GM18498 (cell line): ENCODE data around the gene IQUB.
"Not testable (repeated sequence)": the region's sequence is repeated elsewhere in the genome, so short reads cannot be mapped to it uniquely, and the experiment has no call there.

Source experiments
- ATAC-seq: cut with Tn5 transposase; IDR thresholded peaks from one replicate; pipeline ENCODE4 v1.9.1; 2021; ENCODE audit warnings: mild to moderate bottlenecking, moderate library complexity; ENCODE audit not compliant: unreplicated experiment

Gene IQUB

DNA sequence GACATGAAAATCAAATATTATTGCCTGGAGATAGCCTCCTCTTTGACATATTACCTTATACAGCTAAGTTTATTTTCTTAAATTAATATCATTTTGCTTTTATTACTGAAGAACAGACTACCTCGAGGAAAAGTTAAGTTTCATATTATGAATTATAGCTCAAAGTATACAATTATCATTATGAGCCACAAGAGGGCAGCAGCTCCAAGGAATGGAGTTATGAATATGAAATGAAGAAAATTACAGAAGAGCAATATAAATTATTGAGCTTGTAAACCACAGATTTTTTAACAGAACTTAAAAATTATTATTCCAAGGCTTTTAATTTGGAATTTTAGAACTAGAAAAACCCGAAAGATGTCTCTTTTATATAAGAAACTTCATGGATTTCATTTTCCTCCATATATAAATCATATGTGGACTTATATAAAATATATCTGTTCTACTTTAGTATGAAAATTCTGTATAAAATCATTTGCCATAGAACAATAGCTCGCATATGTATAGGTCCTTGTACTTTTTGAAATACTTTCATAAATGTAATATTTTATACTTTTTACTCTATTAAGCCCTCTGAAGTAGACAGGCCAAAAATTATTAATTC, 40.1 kb downstream of the IQUB start:
- peak; percentile 75 for ATAC-seq

DNA sequence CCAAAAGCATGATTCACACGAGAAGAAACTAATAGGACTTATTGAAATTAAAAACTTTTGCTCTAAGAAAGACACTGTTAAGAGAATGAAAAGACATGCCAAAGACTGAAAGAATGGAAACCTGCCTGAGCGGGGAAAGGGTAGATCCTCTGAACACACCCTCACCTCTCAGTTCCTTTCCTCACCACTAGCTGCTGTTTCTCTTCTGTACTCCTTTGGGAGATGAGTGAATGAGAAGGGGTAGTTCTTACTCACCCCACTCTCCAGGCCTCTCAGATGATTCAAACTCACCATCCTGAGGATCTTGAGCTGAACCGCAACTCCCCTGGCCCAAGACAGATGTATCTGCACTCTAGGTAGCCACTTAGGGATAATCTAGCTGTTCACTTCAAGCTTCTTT, 41.9 kb downstream of the IQUB start:
- peak; percentile 68 for ATAC-seq

DNA sequence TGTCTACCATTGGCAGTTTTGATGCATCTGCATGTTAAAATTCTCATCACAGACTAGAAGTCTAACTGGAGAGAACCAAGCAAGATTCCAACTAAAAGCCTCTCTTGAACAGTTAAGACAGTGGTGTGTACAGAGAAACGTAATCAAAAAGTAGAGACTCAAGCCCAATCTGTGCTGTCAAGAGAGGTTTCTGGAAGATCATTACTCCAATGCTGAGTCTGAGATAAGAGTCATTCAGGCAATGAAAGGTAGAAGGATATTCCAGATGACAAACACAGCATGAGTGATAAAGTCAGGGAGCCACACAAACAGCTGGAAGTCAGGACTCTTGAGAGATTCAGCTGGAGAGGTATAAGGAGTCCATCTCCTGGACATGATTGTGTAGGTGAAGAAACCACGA, 48.7 kb downstream of the IQUB start:
- no peak for ATAC-seq

DNA sequence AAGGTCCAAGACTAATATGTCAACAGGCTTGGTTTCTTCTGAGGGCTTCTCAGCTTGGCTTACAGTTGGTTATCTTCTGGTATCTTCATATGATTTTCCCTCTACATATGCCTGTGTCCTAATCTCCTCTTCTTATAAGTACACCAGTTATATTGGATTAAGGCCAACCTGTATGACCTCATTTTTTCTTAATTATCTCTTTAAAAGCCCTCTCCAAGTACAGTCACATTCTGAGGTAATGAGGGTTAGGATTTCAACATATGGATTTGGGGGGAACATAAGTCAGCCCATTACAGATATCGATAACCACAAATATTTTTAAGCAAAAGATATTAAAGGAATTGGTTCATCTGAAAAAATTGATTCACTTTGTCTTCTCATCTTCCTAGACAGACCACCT, 49.2 kb downstream of the IQUB start:
- no peak for ATAC-seq

DNA sequence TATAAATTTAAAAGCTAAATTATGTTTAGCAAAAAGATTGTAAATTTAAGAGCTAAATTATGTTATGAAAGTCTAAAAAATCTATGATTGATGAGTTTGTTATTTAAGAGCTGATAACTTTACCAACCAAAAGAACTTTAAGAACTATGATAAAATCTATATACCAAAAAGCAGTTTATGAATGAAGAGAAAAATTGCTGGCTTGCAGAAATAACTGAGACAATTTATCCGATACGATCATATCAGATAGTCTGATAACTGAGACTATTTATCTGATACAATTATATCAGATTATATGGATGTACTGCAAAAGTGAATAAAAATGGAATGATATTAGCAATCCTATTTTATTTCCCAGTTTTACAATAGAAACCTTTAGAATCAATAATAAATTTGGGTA, 50.2 kb downstream of the IQUB start:
- no peak for ATAC-seq

DNA sequence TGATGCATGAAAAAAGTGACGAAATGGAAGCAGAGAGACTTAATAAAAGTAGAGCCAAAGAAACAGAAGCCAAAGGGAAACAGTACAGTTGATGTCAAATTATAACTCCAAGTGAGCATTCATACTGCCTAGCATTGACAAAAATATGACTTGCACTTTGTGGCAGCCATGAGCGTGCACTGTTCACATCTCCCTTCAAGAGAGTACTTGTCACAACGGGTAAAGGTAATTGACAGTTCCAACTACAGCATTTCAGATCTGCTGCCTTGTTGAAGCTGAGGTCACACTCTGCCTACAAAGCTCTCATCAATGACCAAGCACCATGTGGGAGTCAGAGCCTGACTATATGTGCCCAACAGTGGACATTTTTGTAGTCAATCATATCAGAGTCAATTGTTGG, 54.3 kb downstream of the IQUB start:
- ATAC-seq: no peak

DNA sequence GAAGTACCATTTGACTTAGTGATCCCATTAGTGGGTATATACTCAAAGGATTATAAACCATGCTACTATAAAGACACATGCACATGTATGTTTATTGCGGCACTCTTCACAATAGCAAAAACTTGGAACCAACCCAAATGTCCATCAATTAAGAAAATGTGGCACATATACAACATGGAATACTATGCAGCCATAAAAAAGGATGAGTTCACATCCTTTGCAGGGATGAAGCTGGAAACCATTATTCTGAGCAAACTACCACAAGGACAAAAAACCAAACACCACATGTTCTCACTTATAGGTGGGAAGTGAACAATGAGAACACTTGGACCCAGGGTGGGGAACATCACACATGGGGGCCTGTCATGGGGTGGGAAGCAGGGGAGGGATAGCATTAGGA, 56.3 kb downstream of the IQUB start:
- not testable (repeated sequence) for ATAC-seq

DNA sequence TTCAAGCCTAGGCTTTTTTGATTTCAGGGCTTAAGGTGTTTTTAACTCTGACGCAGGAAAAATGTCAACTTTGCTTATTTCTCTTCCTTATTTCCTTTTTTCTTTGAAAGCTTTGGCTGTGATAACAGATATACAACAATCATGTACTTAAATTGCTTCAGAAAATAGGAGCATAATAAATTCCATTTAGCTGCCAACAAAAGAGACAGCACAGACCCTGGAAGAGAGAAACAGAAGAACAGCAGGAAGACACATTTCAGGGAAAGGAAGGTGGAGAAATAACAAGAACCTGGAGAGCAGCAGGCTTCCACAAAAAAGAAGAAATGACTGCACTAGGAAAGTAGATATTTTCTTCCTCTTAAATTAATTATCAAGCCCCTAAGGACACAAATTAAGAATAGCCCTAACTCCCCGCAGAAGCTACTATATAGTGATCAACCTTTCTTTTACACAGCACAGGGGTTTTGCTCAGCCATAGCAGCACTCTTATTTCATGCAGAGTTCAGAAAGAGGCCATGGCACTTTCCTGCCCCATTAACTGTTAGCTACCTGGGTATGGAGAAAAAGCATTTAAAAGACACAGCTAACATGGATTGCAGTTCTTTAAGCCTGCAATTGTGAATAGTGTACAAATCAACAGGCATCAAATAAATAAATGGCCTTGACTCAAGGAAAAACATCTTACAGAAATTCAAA, 61.5 kb downstream of the IQUB start:
- ATAC-seq: no peak

DNA sequence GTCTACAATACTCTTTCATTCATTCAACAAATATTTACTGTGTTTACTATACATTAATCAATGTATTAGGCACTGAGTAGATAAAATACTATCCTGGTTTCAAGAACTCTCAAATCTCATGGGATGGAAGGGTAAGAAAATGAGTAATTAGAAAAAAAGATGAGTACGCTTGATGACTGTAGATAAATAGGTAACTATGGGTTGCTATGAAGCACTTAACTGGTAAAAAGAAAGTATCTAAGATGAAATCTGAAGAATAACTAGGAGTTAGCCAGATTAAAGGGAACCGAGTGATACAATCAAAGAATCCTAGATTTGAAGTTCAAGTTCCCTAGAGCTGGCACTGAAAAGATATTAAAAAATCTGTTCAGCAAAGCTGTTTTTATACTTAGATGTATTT, 62.1 kb downstream of the IQUB start:
- ATAC-seq: no peak

DNA sequence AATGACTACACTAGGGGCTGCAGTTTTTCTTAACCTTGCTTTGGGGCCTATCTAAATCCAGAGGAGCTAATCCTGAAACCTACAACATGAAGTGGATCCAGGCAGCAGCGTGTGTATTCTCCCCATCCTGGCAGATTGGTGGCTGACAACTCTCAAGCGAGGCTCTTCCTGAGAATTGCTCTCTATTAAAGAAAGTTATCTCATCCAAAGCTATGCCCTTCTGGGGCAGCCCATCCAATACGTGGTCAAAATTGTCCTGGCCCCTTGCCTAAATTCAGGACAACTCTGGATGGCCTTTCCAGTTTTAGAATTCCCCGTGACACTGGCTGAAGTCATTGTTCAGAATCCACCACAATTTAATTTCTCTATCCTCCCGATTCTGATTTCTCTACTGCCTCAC, 66.1 kb downstream of the IQUB start:
- no peak for ATAC-seq

DNA sequence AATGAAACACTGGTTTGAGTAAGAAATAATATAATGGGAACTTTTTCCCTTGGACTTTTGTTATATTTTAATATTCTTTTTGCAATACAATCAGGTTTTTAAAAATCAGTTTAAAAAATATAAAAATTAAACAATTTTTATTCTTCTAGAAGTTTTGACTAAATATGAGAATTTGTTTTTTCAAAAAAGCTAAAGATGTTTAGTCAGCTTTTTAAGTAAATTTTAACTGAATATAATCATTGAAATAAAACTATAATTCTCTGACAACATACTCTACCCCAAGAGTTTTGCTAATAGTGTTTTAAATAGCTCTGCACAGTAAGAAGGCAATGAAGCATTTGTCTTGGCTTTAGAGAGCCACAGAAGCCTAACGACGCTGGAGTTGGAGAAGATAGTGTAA, 70.5 kb downstream of the IQUB start:
- ATAC-seq: no peak

DNA sequence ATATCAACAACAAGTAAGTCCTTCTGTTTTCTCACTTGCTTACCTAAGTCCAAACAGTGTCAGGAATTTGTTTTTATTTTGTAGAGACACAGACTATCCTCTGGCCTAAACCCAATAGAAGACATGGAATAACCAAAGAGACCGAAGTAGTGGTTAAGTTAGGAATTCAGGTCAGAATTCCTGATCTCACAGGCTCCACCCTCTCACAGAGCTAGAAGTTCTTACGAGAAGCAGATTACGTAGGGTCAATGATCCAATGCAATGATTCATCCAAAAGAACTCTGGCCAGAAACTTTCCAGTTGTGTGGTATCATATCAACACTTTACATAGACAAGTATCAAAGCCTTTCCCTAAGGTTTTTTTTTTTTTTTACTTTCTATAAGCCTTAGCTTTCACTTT, 73.8 kb downstream of the IQUB start:
- no peak for ATAC-seq

DNA sequence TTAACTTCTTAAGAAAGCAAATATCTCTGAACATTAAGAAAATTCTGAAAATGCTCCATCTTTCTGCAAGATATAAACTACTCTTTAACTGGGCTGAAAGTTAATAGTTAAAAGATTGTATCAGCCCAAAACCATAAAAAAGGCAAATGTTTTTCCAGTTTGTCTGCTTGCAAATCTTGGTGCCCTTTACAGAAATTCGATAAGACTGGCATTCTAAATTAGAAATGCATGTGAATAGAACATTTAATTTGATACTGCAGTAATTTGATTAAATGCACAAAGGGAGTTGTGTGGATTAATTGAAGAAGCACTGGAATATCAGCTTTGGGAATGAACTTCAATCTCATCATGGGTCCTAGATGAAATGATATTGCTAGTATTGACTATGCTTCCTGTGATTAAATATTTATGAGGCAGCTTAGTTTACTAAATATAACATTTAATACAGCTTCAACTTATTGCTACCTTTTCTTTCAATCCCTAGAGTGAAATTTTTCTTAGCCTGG, 78.4 kb downstream of the IQUB start:
- no peak for ATAC-seq

DNA sequence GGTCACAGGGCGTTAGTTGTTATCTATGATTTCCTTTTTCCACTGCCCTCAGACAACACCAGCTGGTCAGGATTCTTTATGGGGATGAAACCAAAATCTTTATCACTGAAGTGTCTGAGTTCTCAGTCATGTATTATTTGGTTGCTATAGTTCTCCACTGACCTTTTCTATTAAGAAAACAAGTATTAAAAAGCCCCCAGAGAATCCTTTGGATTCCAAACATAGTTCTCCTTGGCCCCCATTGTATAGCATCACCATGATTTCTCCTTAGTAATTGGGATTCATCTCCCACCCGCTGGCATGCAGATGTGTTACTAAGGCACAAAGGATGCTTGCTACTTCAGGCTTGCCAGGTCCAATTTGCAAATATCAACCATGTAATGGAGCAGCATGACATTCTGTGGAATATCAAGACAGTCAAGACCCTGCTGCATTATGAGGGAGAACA, 94.3 kb downstream of the IQUB start:
- ATAC-seq: no peak

DNA sequence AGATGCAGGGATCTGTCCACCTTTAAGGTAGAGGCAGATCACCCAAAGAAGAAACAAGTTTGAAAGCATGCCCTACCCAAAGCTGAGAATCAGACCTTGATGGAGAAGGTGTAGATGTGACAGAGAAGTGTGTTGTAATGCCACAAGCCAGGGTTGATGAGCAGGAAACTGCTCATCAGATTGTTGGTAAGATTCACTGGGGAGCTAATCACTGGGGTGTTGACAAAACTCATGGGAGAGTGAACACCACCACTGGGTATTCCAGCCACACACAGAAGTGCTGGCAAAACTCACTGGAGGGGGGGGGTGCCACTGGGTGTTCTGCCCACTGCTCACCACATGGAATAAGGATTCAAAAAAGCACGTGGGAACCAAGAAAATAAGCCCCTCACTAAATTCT, 95.2 kb downstream of the IQUB start:
- no peak for ATAC-seq

DNA sequence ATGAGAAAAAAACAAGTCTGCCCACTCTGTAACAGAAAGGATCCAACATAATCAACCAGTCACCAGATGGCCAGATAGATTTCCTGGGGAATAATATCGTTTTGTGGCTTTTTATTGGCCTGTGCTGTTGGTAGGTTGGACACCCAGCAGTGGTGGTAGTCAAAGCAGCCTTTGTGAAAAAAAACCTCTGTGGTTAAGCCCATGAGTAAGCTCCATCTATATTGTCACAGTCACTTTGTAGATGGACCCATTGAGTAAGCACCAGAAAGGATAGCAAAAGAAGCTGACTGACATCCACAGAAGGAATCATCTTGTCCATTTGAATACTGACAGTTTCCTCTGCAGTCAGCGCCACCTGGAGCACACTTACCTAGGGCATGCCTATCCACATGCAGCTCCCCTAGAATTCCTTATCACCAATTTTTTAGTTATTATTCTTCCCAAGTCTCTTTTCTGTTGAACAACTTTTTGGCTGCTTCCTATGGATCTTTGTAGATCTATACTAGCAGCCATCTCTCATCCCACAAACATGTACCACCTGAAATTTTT, 96.9 kb downstream of the IQUB start:
- ATAC-seq: no peak

DNA sequence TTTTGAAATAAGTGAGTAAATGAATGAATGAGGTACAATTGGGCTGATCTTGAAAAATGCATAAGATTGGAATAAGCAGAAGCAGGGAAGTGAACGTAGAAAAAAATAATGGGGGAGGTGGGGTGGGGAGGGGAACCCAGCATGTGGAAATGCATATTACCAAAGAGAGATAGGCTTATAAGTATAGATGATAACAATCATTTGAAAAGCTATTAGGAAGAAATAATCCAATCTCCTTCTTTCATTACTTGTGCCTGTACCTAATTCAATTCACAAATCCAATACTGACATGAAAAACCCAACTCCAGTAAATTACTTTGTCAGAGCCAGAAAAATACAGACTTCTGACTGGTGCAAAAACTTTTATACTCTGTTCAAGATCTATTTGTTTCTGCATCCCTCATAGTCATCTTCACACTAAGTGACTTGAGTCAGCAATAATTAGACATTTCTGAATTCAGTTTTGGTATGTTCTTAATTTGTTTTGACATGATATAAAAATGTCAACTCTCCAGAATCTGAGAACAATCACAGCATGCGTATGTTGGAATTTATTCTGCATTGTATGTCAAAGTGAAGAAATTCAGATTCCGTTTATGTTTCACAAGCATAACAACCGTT, 99.2 kb downstream of the IQUB start:
- no peak for ATAC-seq

DNA sequence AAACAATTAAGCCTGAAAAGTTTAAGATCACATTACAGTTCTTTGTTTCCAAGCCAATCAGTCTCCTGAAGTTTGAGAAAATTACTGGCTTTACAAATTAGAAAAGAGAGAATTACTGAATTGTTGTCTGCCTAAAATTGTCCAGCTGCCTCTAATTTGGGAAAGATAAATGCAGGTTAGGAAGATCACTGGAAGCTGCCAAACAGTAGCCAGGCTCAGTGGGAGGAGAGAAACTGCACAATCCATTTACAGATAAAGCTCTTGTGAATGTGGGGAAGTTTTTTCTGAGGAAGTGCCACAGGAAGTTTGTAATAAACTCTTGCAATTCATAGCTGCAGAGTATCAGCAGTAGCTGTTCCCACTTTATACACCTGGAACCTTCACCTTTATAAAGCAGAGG, 100.7 kb downstream of the IQUB start:
- no peak for ATAC-seq

DNA sequence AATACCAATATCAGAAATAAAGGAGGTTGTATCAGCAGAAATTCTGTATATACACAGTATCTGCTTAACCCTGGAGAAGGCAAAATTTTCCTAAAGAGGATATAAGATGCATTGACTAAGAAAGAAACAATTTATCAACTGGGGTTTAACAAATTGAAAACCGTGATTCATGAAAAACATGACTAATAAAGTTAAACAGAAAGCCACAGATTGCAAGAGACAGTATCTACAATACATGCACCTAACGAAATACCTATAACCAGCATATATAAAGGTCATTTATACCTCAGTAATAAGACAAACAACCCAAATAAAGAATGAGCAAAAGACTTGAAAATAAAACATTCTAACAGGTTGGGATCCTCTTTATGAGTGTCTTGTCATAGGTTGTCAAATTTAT, 101.8 kb downstream of the IQUB start:
- no peak for ATAC-seq

DNA sequence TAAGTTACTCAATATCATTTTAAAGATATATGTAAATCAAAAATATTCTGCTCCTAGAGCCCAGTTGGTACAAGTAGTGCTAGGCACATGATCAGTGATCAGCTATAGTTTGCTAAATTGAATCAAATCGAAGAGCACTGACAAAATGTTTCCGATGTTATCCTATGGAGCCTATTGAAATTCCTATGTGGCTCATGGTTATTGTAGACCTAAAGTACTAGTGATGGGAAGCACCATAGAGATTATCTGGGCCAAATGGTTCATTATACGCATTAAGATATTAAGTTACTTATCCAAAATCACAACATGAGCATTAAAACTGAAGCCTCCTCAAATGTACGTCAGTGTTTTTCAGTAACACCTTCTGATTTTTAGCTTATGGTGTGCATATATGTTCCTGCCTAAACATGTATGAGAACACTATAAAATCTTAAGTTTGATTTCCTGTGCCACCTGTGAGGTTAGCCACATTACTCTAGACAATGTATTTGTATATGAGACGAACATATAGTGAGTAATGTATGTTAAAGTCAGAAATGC, 103.2 kb downstream of the IQUB start:
- ATAC-seq: no peak

DNA sequence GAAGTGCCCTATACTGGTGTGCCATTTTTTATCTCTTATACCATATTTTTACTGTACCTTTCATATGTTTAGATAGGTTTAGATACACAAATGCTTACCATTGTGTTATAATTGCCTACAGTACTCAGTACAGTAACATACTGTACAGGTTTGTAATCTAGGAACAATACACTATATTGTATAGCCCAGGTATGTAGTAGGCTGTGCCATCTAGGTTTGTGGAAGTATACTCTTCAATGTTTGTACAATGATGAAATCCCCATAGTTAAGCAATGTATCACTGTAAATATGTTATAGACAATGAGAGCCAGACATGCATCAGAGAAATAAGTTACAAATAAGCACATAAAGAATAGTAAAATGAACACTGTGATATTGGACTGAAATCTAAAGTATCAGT, 109.1 kb downstream of the IQUB start:
- ATAC-seq: no peak

DNA sequence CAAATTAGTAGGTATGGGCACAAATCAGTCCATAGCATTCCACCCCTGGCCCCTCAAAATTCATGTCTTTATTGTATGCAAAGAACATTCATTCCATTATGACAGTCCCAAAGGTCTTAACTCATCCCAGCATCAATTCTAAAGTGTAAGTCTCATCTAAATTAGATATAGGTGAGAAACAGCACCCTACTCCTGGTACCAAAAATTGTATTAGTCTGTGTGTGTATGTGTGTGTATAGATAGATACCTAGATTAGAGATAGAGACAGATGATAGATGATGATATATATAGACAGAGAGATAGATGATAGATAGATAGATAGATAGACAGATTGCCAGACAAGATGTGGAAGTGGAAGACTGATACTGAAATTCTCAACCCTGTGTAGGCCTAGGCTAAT, 109.9 kb downstream of the IQUB start:
- no peak for ATAC-seq
